Activated CD4-positive, alpha-beta T cell treated with anti-CD3 and anti-CD28 coated beads, Interleukin-2, Interleukin-6, amounts not matched to agents 100 ng/mL and 50 ng/mL, durations not matched to agents 16 hours and 8 hours (primary cell): ENCODE results near the gene TOX2.

Experiments used
- DNase-seq: peaks from one replicate; pipeline ENCODE4 v3.0.0-alpha.2; 2020

The TOX2 gene

GRCh38 chr20:43916073-43916880, 1.6 kb downstream of the TOX2 start:
- no peak for DNase-seq

- no peak for DNase-seq
Measured at GRCh38 chr20:43916881-43917371, 2.3 kb downstream of the TOX2 start.

- no peak for DNase-seq
Measured at GRCh38 chr20:43917380-43917779, 2.7 kb downstream of the TOX2 start.

- no peak for DNase-seq
Measured at GRCh38 chr20:43919686-43920403, 5.2 kb downstream of the TOX2 start.

- DNase-seq: no peak
Measured at GRCh38 chr20:43920797-43921196, 6.1 kb downstream of the TOX2 start.

GRCh38 chr20:43921227-43921780, 6.7 kb downstream of the TOX2 start:
- DNase-seq: no peak

- no peak for DNase-seq
Measured at GRCh38 chr20:43922614-43923013, 8.0 kb downstream of the TOX2 start.

- no peak for DNase-seq
Measured at GRCh38 chr20:43923322-43923721, 8.7 kb downstream of the TOX2 start.

- no peak for DNase-seq
Measured at GRCh38 chr20:43923917-43924316, 9.3 kb downstream of the TOX2 start.

GRCh38 chr20:43925215-43925614, 10.6 kb downstream of the TOX2 start:
- no peak for DNase-seq

GRCh38 chr20:43925801-43926200, 11.1 kb downstream of the TOX2 start:
- DNase-seq: no peak

GRCh38 chr20:43926287-43927050, 11.8 kb downstream of the TOX2 start:
- DNase-seq: no peak

- DNase-seq: no peak
Measured at GRCh38 chr20:43931976-43932375, 17.3 kb downstream of the TOX2 start.

GRCh38 chr20:43934833-43935232, 20.2 kb downstream of the TOX2 start:
- no peak for DNase-seq

GRCh38 chr20:43936104-43936770, 21.6 kb downstream of the TOX2 start:
- DNase-seq: no peak

GRCh38 chr20:43936805-43937204, 22.2 kb downstream of the TOX2 start:
- no peak for DNase-seq

GRCh38 chr20:43937591-43937990, 22.9 kb downstream of the TOX2 start:
- no peak for DNase-seq

- DNase-seq: no peak
Measured at GRCh38 chr20:43938017-43938655, 23.5 kb downstream of the TOX2 start.

- no peak for DNase-seq
Measured at GRCh38 chr20:43938932-43939761, 24.5 kb downstream of the TOX2 start.

- DNase-seq: no peak
Measured at GRCh38 chr20:43939762-43940121, 25.1 kb downstream of the TOX2 start.
